Common myeloid progenitor, CD34-positive (primary cell): ENCODE results near the gene TROAP.
A peak's percentile ranks its signal among the peaks of the same experiment; 100 is the strongest.

ENCODE experiments used
- CTCF ChIA-PET: fragments of 350-600 bp; sonication (Branson Sonifier 250); formaldehyde crosslinking; loops from one replicate; lab custom pipeline; 2021; ENCODE audit warnings: antibody characterized with exemption; lab: Charles Lee
- POLR2A ChIA-PET: fragments of 350-600 bp; sonication (Branson Sonifier 250); formaldehyde crosslinking; loops from one replicate; lab custom pipeline; 2021; ENCODE audit warnings: antibody characterized with exemption; lab: Charles Lee
- DNase-seq, 3 donors: peaks; one replicate each; pipeline versions ENCODE4 v3.0.0 to v3.0.0-alpha.2; 2013
- H3K27ac ChIP-seq, 2 experiments: 1 replicate in 1 of 2; 2 replicates in 1 of 2; pipeline ENCODE4 v1.7.0; 2013; ENCODE audit warnings: inconsistent platforms in 2 of 2, low read length in 2 of 2, mild to moderate bottlenecking in 2 of 2, low read depth in 1 of 2, moderate library complexity in 1 of 2; ENCODE audit not compliant: severe bottlenecking in 2 of 2, insufficient read depth in 1 of 2, poor library complexity in 1 of 2
- H3K27me3 ChIP-seq, 5 experiments: replicated peaks in 2 of 5; 1 replicate in 3 of 5; 2 replicates in 2 of 5; pipeline versions ENCODE4 v1.6.1 to v1.7.0; 2013; ENCODE audit warnings: low read length in 4 of 5, mild to moderate bottlenecking in 2 of 5, moderate library complexity in 2 of 5, inconsistent platforms in 1 of 5; ENCODE audit not compliant: insufficient read depth in 5 of 5, control insufficient read depth in 4 of 5
- H3K36me3 ChIP-seq, 4 experiments: 1 replicate in 2 of 4; 2 replicates in 2 of 4; pipeline versions ENCODE4 v1.6.1 to v1.7.0; 2013; ENCODE audit warnings: low read length in 3 of 4, control low read depth in 1 of 4, mild to moderate bottlenecking in 1 of 4; ENCODE audit not compliant: control insufficient read depth in 4 of 4, insufficient read depth in 4 of 4
- H3K4me1 ChIP-seq, 4 experiments: 1 replicate in 3 of 4; 2 replicates in 1 of 4; pipeline versions ENCODE4 v1.6.1 to v1.7.1; 2013; ENCODE audit warnings: low read length in 3 of 4, mild to moderate bottlenecking in 3 of 4, control low read depth in 1 of 4, inconsistent platforms in 1 of 4, moderate library complexity in 1 of 4; ENCODE audit not compliant: control insufficient read depth in 4 of 4, insufficient read depth in 4 of 4; ENCODE audit errors: control extremely low read depth in 1 of 4
- H3K4me3 ChIP-seq, 7 experiments: 1 replicate in 4 of 7; 2 replicates in 3 of 7; pipeline versions ENCODE4 v1.5.1 to v1.7.0; 2013; ENCODE audit warnings: mild to moderate bottlenecking in 7 of 7, low read length in 6 of 7, moderate library complexity in 6 of 7, inconsistent platforms in 2 of 7, low read depth in 2 of 7, control low read depth in 1 of 7; ENCODE audit not compliant: insufficient read depth in 4 of 7, control insufficient read depth in 1 of 7; ENCODE audit errors: extremely low read depth in 1 of 7
- H3K9me3 ChIP-seq, 5 experiments: 1 replicate in 4 of 5; 2 replicates in 1 of 5; pipeline versions ENCODE4 v1.6.1 to v1.7.1; 2013; ENCODE audit warnings: low read length in 4 of 5, mild to moderate bottlenecking in 2 of 5, inconsistent platforms in 1 of 5, low read depth in 1 of 5, moderate library complexity in 1 of 5; ENCODE audit not compliant: control insufficient read depth in 4 of 5, insufficient read depth in 2 of 5; ENCODE audit errors: control extremely low read depth in 1 of 5
- WGBS: methylation state at CpG from one replicate; pipeline ENCODE4 v1.1.5; 2013; ENCODE audit not compliant: insufficient coverage; 5-methylcytosine and 5-hydroxymethylcytosine counted together

TROAP gene

GRCh38 chr12:49294804-49295081 lies 28.3 kb upstream of the TROAP start:
- ChIA-PET POLR2A (interaction anchor here (0.8 kb wide), 1 partner anchor 29 kb away, joined by 3 read pairs; no protein-coding TSS in a partner anchor), CTCF (interaction anchor here (0.8 to 16.9 kb wide), 18 partner anchors 9 to 72 kb away, joined by 3 to 172 read pairs (median 7); partner anchors contain the start of genes C1QL4 and DNAJC22)
- H3K36me3 ChIP-seq = no peaks in the 10 kb centered on the region
- no peak overlapping the region for H3K27ac ChIP-seq
- no peaks in the 10 kb centered on the region for H3K9me3 ChIP-seq
- H3K4me3 ChIP-seq = peak overlapping the region in 1 of 7 experiments; percentile 43
- H3K27me3 ChIP-seq = peaks cover 0 to 71% (median 51%) of the 10 kb centered on the region in 5 experiments
- DNase-seq = no peak
- H3K4me1 ChIP-seq = peaks cover 0 to 30% (median 18%) of the 10 kb centered on the region in 4 experiments
- 63% methylated on average over 1 of the region's 5 CpGs for WGBS

- Histone ChIP-seq H3K4me3 (peak within 1 kb of the TSS in 3 of 7 experiments; percentile 36 to 43 (median 42)), H3K36me3 (no peaks in the 10 kb centered on the region), H3K27me3 (peaks cover 0 to 71% (median 51%) of the 10 kb centered on the region in 5 experiments), H3K9me3 (no peaks in the 10 kb centered on the region), H3K4me1 (peaks cover 0 to 30% (median 18%) of the 10 kb centered on the region in 4 experiments), H3K27ac (no peak within 1 kb of the TSS)
- peak in 2 of 3 donors; percentile 37 to 49 for DNase-seq
- ChIA-PET POLR2A (no interaction called here), CTCF (interaction anchor here (0.8 to 16.9 kb wide), 21 partner anchors 8 to 275 kb away, joined by 3 to 172 read pairs (median 4); partner anchors contain the start of gene C1QL4)
- WGBS = 6% methylated on average over 75 of the region's 82 CpGs
Measured at GRCh38 chr12:49295082-49295936, 27.7 kb upstream of the TROAP start, which contains the start of gene PRPH. PRPH (plus strand) TSS chr12:49295147; CDS start chr12:49295201, 54 bp downstream.

- 17% methylated on average over 48 of the region's 54 CpGs for WGBS
- H3K9me3 ChIP-seq = no peaks in the 10 kb centered on the region
- peaks cover 0 to 30% (median 18%) of the 10 kb centered on the region in 4 experiments for H3K4me1 ChIP-seq
- CTCF ChIA-PET = interaction anchor here (1.0 to 16.9 kb wide), 21 partner anchors 7 to 274 kb away, joined by 3 to 172 read pairs (median 6); partner anchors contain the start of genes C1QL4 and KCNH3
- no peaks in the 10 kb centered on the region for H3K36me3 ChIP-seq
- peak; percentile 63 to 74 (median 73) for DNase-seq
- H3K27me3 ChIP-seq = peaks cover 0 to 71% (median 54%) of the 10 kb centered on the region in 5 experiments
- H3K27ac ChIP-seq = no peak overlapping the region
- peak overlapping the region in 4 of 7 experiments; percentile 19 to 48 (median 39) for H3K4me3 ChIP-seq
- POLR2A ChIA-PET = no interaction called here
Measured at GRCh38 chr12:49296034-49296835, 26.8 kb upstream of the TROAP start.

GRCh38 chr12:49296836-49297694 lies 26.0 kb upstream of the TROAP start:
- Histone ChIP-seq H3K4me1 (peaks cover 0 to 30% (median 18%) of the 10 kb centered on the region in 4 experiments), H3K27me3 (peaks cover 0 to 66% (median 52%) of the 10 kb centered on the region in 5 experiments), H3K9me3 (no peaks in the 10 kb centered on the region), H3K27ac (no peak overlapping the region), H3K36me3 (no peaks in the 10 kb centered on the region), H3K4me3 (peak overlapping the region in 6 of 7 experiments; percentile 8 to 50 (median 40))
- ChIA-PET POLR2A (interaction anchor here (1.1 kb wide), 1 partner anchor 40 kb away, joined by 3 read pairs; the partner anchor contains the start of gene C1QL4), CTCF (interaction anchor here (0.6 to 16.9 kb wide), 13 partner anchors 8 to 242 kb away, joined by 3 to 172 read pairs (median 7); partner anchors contain the start of genes C1QL4 and KCNH3)
- WGBS = 4% methylated on average over 53 of the region's 77 CpGs
- peak in 2 of 3 donors; percentile 24 to 36 for DNase-seq

GRCh38 chr12:49297695-49298060 lies 25.4 kb upstream of the TROAP start:
- POLR2A ChIA-PET = interaction anchor here (1.1 kb wide), 1 partner anchor 39 kb away, joined by 3 read pairs; the partner anchor contains the start of gene C1QL4
- H3K36me3 ChIP-seq = no peaks in the 10 kb centered on the region
- DNase-seq = no peak
- H3K9me3 ChIP-seq = no peaks in the 10 kb centered on the region
- peak overlapping the region in 2 of 7 experiments; percentile 36 to 50 for H3K4me3 ChIP-seq
- WGBS = 20% methylated on average over 1 of the region's 8 CpGs
- H3K27ac ChIP-seq = no peak overlapping the region
- CTCF ChIA-PET = interaction anchor here (0.6 to 16.9 kb wide), 9 partner anchors 9 to 241 kb away, joined by 3 to 172 read pairs (median 14); partner anchors contain the start of genes C1QL4 and KCNH3
- peaks cover 0 to 30% (median 18%) of the 10 kb centered on the region in 4 experiments for H3K4me1 ChIP-seq
- peaks cover 0 to 69% (median 50%) of the 10 kb centered on the region in 5 experiments for H3K27me3 ChIP-seq

GRCh38 chr12:49298160-49298559 lies 24.9 kb upstream of the TROAP start:
- WGBS = 63% methylated on average over 3 of the region's 6 CpGs
- POLR2A ChIA-PET = no interaction called here
- peaks cover 0 to 65% (median 47%) of the 10 kb centered on the region in 5 experiments for H3K27me3 ChIP-seq

More at GRCh38 chr12:49298160-49298559, 24.9 kb upstream of the TROAP start:
- Histone ChIP-seq H3K36me3 (no peaks in the 10 kb centered on the region), H3K4me1 (peaks cover 0 to 30% (median 18%) of the 10 kb centered on the region in 4 experiments), H3K27ac (no peak overlapping the region), H3K9me3 (no peaks in the 10 kb centered on the region), H3K4me3 (no peak overlapping the region)
- CTCF ChIA-PET = interaction anchor here (0.9 to 16.9 kb wide), 8 partner anchors 9 to 60 kb away, joined by 3 to 172 read pairs (median 11); partner anchors contain the start of genes C1QL4 and DNAJC22
- peak in 2 of 3 donors; percentile 44 to 46 for DNase-seq
